Left renal pelvis (tissue), 4 donors: ENCODE data around the gene ATXN1. TPM values are rescaled to one million over a fixed set of nuclear protein-coding genes. Genes with fewer than 3 reads are reported as not detected.

Experiments used
- DNase-seq, 4 donors: peaks; one replicate each; pipeline ENCODE4 v3.0.0-alpha.2; 2013; ENCODE audit warnings: low read depth in 4 of 4, low spot score in 3 of 4
- polyA plus RNA-seq, 4 donors: library from polyadenylated mRNA; unstranded; fragments of 120-200 nt; gene quantifications; one replicate each; pipeline ENCODE4 v1.2.1, GENCODE V29; 2013; ENCODE audit not compliant: insufficient read length in 4 of 4

The ATXN1 gene
- polyA plus RNA-seq, 4 donors, result 18.5 to 20.7 (median 19.3) TPM

DNA sequence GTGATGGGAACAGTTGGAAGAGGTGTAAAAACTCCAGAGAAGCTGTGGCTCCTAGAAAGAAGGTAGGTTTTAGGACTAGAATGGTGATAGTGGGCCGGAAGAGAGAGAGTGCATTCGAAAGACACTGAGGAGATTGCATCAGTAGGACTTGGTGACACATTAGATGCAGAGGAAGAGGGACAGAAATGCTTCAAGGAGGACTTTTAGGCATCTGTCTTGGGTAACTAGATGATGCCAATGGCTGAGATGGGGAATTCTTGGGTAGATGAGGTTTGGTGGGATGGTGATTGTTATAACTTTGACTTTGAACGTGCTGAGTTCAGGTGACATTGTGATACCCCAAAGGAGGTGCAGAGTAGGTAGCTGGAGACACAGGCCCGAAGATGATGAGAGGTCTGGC, 326.4 kb downstream of the ATXN1 start:
- DNase-seq, result no peak

DNA sequence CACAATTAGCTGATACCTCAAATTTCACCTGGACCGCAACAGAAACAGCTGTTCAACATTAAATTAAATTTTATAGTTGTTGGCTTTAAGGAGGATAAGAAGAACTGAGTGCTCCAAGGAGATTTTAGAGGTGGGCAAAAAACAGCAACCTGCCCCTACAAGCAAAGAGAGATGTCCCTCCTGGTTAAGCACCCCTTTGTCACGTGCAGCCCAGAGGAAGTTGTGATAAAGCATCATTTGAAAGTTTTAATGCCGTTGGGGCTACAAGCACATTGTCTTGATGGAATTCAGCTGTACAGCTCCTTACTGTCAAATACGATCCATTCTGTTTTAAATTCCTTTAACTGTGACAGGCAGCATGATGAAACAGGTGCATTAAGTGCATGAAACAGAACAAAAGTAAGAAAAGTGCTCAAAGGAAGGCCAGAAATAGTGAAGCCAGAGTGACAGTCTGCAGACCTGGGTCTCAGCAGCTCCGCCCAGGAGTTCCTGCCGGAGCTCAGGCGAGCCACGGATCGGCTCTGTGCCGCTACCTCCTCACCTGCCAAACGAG, 327.8 kb downstream of the ATXN1 start:
- DNase-seq, result no peak

DNA sequence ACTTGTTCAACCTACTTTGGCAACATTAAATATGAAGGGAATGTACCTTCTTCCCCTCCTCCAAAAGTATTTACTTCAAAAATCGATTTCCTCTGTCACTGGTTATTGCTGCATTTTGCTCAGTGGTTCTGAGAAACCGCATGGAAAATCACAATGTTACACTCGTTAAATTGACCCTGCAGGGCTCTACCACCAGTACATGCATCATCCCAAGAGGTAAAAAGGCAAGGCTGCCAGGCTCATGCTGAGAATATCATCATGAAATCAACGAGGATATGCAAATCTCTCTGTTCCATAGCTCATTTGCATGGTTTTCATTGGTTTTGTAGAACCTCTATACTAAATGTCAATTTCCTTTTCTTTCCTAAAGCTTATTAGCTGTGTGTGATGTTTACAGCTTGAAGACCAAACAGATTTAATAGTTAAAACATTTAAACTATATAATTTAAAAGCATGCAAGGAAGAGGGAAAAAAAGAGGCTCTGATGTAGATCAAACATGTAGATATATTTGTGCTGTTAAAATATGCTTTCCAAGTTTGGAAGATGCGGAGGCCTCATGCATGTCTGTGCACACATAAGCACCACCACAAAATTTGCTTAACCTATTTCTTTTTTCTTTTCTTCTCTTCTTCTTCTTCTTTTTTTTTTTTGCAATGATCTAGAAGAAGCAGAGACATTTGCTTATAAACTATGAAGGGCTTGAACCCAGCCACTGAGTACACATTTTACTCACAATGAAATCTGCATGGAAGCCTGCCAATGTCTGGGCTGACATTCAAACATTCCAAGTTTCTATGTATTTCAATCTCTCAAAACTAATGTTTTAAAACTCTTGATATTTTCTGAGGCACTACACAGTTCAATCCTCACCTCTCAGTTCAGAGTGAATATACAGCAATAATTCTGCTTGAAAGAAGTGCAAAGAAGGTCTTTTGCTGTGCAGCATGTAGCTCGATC, 328.9 kb downstream of the ATXN1 start:
- no peak for DNase-seq

DNA sequence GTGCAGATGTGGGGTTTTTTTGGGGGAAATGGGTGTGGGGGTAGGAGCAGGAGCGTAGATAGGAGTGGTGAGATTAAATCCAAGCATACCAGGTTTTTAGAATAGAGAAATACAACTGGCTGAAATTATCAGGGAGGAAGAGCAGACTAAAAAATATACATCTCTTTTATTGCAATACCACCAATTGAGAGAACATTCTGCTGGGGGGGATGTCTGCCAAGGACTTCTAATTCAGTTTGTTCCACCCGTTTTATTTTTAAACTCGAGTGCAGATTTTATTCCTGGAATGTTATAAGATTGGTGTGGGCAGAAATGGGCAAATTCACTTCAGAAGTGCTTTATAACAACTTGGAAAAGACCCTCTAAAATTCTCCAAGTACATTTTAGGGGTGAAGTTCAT, 330.2 kb downstream of the ATXN1 start:
- no peak for DNase-seq

DNA sequence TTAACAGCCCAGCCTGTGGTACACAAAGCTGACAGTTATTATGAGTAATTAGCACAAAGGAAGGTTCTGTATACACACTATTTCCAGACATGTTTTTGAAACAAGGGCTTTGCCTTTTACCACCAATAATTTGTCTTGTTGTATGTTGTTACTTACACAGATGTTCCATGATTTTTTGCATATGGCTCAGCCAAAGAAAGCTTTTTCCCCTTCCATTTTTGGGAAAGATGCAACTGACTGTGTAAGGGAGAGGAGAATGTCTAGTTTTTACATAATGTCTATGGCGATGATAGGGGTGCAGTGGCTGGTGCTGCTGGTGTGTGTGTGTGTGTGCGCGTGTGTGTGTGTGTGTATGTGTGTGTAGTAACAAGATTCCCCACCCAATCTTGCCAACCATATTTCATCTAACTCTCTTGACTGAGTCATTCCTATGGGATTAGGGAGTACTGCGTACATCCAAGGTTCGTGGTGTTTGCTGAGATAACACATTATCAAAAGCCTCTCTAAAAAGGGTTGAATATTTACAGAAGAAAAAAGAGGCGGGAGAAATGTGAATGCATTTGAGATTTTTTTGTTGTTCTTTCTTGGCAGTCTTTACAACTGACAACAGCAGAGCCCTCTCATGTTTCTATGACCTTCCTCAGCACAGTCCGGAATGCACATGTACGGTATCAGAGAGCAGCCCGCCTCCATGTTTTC, 330.7 kb downstream of the ATXN1 start:
- no peak for DNase-seq

DNA sequence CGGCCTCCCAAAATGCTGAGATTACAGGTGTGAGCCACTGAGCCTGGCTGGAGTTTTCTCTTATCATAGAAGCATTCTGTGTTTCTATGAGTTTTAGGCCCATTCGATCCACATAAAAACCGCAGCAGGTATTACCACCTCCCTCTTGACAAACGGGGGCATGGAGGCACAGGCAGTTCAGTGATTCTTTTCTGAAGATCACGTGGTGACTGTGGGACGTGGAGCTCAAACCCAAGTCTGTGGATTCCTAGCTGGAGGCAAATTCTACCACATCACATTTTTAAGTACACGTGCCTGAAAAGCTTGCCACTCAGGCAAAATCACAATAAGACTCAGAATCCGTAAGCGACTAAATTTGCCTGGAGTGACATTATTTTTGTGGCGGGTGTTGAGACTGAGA, 331.6 kb downstream of the ATXN1 start:
- DNase-seq, result no peak

DNA sequence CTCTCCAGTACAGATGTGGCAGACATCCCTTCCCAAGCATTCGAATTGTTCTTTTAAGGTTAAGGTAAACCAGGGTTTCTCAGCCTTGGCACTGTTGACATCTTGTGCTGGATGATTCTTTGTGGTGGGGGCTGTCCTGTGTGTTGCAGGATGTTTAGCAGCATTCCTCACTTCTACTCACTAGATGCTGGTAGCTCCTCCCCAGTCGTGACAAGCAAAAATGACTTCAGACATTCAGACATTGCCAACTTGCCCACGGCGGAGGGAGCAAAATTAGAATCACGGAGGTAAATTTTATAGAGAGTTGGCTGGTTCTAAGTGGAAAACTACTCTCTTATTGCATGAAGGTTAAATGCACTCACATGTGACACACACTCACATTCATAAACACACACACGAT, 334.1 kb downstream of the ATXN1 start:
- no peak for DNase-seq

DNA sequence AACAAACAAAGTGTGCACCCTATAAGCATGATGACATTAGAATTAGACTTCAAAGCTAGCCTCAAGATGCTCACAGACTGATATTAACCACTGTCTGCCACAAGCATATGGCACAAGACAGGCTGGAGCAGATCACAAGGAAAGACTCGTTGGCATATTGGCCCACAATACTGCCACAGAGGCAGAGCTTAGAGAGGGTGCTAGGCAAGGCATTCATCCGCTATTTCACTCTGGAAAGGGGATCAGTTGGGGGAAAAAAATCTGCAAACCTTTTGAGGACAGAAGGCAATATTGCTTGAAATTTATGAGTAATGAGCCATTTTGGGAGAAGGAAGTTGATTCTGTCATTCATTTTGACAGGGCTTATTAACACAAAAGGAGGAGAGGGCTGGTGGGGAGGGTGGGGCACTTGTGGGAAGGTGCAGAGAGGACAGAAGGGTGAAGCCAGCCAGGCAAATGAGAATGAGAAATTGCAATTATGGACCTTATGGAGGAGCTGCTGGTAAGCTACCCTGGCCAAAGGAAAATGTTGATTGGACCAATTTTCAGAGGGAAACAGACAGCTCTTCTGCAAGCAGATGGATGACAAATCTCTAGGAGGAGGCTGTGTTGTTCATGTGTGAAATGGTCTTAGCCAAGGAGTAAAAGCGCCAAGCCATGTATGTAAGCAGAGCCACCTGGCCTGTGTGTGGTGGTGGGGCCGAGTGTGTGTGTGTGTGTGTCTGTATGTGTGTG, 335.2 kb downstream of the ATXN1 start:
- no peak for DNase-seq

DNA sequence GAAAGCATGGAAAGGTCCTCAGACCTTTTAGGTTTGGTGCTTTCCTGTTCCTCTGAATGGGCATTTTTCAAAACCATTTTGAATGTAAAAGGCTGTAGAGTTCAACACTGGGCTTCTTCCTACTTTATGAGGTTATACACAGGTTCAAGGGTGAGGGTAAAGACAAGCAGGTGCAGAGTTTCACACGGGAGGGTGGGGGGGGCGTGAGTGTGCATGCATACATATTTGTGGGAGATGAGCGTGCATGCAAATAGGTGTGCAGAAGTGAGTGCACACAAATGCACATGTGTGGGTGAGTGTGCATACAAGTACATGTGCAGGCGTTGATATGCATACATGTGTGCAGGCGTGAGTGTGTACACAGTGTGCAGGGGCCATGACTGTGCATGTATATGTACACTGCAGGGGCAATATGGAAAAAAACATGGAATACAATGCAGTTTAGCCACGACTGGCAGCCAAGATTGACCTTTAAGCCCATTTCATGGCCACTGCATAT, 339.7 kb downstream of the ATXN1 start:
- no peak for DNase-seq

DNA sequence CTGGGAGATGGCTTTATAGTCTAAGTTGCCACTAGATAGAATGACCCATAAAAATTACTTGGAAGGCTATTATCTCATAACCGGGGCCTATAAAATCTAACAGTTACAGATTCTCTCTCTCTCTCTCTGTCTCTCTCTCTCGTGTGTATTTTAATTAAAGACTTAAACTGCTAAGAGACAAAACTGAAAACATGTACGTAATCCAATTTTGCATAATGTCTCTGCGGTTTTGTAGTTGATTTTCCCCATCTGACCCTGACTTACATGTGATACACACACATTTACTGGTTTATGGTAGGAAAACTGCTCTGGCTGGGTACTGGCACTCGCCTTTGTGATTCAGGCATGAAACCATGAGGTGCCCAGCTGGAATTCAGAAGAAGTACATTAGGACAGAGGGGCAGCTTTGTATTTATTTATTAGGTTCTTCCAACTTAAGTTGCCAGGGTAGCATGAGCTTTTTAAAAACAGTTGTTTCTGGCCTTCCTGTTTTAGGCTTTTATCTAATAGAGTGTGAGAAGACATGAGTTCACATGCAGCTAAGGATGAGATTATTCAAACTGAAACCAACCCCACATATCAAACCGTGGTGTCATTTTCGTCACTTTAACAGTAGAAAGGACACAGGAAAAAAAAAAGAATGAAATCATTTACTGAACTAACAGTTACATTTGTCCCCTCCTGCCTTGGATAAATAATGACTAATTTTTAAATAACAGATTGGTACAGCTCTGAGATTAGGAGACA, 340.4 kb downstream of the ATXN1 start:
- DNase-seq, result no peak

DNA sequence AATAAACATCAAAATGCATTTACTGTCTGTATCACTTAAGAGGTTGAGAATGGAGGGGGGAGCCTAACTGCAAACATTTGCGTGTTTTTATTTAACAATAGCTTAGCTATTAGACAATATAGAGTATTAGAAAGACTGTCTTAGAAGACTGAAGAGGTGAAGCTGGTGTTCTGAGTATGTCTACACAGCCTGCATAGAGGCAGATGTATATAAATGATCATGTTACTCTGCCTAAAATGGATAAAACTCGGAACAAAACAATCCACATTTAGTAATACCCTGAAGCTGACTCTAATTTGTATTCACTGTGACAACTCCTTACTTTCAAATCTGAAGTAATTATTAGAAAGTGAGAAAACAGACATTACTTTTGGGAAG, 340.9 kb downstream of the ATXN1 start:
- no peak for DNase-seq

DNA sequence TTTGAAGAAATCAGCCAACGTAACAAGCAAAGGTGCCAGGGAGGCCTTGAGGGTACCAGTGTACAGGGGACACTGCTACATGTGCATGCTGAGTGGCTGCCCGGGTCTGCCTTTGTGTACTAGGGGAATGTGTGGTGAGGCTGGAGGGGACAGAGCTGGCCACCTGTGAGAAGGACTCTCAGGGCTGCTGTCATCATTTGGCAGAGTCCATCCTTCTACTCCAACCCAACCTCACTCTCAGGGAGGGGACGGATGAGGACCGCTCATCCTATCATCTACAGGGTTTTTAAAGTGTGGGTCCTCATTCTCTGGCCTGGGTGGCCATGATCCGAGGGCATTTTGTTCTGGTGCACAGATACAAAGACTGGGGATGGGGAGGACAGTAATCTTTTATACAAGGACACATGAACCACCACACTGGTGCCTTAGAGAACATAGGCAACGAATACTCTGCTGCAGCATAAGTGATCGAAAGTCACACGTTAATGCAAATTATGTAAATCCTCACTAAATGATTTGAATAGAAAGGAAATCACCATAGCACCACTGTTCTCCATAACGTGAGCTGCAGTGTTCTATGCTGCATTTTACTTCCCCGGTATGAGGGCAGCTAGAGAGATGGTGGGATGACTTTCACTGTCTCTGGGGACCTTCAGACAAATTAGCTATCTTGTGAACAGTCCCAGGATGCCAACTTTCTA, 341.5 kb downstream of the ATXN1 start:
- no peak for DNase-seq

DNA sequence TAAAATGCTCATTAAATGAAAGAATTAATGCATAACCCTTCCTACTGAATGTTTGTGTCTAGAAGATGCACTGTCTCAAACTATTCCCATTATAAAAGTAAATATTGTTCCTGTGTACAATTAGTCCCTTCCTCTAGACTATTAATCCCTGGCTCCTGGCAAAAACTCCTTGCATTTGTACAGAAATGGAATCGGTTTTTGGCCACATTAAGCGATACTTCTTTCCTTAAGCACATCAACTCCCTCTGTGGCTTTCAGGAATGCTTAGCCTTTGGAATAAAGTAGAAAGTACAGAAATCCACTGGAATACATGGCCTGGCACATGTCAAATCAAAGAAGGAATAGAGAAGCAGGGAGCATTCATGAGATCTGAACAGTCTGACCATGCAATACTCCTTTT, 343.1 kb downstream of the ATXN1 start:
- no peak for DNase-seq

DNA sequence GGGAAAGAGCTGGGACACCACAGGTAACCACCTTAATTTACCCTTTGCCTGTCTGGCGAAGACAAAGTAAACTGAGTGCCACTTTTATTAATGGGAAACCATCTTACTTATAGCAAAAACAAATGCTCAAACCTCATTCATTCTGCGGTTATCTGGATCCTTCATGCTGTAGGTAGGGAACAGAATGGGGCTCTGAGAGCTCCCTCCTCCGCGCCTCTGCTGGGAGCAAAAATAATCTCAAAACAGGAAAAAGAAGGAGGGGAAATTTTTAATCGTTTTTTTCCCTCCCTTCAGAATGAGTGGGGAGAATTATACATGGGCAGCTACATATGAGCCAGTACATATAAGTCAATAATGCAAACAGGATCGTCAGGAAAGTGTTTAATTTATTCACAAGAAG, 345.6 kb downstream of the ATXN1 start:
- no peak for DNase-seq

DNA sequence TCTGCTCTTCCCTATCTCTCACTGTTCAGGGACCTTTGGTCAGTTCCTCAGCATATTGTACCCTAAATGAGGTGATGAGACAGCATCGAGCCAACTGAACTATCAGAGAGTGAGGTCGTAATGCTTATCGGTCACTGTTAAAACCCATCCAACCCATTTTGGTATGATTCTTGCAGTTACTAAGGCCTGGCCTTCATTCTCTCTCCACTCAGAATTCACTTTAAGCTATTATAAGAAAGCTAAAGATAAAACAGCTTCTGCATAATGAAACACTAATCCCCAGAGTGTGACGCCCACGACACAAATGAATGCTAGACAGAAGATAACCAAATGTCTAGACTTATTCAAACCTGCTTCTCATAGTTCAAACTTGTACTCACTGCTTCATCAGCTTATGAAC, 347.1 kb downstream of the ATXN1 start:
- no peak for DNase-seq

DNA sequence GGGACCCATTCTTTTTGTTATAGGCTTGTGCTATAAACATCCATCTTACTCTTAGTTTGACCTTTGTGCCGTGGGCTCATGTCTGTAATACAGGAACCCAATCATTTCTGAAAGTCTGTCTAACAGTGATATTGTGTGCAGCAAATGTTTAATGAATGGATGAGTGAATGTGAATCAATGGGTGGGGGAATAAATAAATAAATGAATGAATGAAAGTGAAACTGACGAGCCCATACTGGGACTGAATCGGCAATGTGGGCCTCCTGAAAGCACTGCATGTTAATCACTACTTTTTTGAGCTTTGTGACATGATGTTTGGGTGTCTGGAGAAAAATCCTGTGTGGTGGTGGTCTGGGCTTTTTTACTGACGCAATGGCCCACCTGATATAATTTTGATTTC, 347.9 kb downstream of the ATXN1 start:
- no peak for DNase-seq

DNA sequence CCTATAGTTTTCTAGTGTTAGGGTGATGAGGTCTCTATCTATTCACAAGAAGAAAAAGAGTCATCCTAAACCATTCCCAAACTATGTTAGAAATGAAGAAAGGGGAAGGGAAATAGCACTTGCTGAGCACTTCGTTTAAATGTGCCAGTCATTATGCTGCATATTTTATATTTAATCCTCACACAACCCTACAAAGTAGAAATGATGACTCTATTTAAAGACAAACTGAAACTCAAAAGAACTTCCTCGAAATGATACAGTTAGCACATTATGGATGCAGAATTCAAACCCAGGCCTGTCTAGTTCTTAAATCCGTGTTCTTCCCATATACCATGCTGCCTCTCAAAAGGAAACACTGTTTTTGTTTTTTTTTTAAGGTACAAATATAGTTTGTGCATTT, 348.3 kb downstream of the ATXN1 start:
- DNase-seq, result no peak

DNA sequence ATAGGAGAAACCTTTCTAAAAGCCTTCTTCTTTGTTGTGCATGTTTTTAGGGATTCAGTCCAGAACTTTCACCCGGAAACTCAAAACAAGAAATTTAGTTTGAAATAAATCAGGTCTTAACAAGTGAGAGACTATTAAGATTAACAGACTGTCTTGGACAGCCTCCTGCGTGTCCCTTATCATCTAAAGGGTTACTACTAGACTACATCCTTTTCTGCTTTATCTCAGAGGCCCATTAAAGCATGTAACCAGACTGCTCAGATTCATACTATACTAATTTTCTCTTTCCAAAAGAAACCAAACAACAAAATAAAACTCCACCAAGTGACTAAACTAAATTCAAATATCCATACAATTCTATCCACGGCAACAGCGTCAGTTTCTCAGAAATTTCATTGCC, 349.1 kb downstream of the ATXN1 start:
- no peak for DNase-seq
